Activated CD8-positive, alpha-beta memory T cell treated with anti-CD3 and anti-CD28 coated beads, Interleukin-2, amount 50 U/mL, for 4 hours (primary cell): ENCODE data around the gene POLR3A.
A peak's percentile ranks its signal among the peaks of the same experiment; 100 is the strongest.

ENCODE experiments used
- DNase-seq: peaks from one replicate; pipeline ENCODE4 v3.0.0-alpha.2; 2020

POLR3A gene

DNA sequence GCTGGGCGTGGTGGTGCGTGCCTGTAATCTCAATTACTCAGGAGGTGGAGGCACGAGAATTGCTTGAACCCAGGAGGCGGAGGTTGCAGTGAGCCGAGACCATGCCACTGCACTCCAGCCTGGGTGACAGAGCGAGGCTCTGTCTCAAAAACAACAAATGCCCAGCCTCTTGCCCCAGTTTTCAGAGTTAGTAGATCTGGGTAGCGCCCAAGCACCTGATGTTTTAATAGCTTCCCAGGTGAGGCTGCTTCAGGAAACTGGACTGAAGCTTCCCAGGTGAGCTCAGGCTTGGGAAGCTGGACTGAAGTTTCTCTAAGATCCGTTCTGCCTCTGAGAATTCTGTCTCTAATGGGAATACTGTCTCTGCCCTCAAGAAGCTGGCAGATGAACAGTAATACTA, 16.5 kb upstream of the POLR3A start:
- no peak for DNase-seq

DNA sequence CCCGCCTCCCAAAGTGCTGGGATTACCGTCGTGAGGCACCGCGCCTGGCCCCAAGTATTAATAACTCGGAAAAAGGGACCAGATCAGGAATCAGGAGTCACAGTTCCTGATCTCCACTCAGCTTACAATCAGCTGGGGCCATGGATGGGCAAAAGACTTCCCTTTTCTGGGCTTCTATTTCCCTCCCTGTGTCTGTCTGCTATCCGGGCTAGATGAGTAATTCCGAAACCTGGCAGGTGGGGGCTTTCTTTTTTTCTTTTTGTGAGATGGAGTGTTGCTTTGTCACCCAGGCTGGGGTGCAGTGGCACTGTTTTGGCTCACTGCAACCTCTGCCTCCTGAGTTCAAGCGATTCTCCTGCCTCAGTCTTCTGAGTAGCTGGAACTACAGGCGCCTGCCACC, 15.9 kb upstream of the POLR3A start:
- DNase-seq, result no peak

DNA sequence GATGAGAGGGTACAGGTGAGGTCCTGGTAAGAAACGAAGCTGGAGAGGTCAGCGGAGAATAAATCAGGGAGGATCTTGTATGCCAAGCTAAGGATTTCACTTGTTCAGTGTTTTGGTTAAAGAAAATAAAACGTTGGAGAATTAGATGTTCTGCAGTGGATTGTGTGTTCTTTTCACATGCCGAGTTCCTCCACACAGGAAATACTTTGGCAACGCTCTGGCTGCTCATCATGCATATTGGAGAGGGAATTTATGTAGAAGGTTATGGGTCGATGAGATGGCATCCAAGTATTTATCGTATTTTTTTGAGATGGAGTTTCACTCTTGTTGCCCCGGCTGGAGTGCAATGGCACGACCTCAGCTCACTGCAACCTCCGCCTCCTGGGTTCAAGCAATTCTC, 15.4 kb upstream of the POLR3A start:
- no peak for DNase-seq

DNA sequence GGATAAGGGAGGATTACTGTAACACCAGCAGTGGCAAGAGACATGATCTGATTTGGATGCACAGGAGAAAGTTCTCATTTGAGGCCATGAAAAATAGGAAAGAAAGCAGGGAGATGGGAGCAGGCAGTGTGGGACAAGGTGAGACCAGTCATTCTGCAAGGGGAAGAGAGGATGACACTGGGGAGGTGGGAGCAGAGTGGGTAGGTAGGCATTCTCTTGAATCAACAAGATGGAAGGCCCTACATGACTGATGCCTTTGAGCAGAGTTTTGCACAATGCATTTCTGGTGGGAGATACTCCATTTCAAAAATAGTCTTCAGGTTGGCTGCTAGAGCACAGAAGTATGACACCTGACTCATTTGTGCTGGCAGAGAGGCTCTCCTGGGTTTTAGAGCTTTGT, 14.9 kb upstream of the POLR3A start:
- DNase-seq, result no peak

DNA sequence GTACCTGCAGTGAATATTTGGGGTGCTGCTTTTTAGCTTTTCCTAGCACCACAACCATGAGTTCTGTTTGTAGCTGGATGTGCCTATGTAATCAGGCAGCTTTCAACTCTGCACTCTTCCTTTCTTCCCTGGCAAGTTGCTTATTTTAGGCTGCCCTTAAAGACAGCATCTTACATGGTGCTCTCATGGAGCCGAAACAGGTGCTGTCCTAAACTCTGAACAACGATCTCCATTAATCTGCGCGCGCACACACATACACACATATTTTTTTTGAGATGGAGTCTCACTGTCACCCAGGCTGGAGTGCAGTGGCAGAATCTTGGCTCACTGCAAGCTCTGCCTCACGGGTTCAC, 13.4 kb upstream of the POLR3A start:
- DNase-seq, result no peak

DNA sequence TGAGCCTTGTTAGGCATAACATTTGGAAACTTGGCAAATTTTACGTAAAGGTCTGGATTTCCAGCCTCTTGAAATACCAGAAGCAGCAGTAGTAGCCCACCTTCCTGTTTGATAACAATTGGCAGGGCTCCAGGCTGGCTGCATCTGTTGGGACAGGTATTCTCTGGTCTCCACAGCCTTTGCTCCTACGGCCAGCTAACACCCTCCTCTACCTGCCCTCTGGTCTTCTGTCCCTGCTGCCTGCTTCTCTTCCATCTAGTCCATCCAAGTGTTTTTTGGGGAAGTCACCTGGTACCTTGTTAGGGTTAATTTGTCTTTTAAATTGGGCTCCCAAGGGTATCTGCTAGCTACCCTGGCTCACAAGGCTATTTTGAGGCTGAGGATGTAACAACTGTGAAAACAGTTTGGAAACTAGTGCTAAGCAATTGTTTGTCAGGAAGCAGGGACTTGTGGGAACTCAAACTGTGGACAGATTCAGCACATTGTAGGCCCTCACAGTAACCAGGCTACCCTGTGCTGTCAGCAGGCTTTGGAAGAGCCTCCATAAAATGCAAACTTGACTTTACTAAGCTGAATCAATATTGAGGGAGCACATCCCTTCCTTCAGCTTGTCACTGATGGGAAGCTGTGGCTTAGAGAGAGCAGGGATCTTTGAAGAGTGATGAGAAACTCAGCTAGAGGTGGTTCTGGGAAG, 12.9 kb upstream of the POLR3A start:
- no peak for DNase-seq

DNA sequence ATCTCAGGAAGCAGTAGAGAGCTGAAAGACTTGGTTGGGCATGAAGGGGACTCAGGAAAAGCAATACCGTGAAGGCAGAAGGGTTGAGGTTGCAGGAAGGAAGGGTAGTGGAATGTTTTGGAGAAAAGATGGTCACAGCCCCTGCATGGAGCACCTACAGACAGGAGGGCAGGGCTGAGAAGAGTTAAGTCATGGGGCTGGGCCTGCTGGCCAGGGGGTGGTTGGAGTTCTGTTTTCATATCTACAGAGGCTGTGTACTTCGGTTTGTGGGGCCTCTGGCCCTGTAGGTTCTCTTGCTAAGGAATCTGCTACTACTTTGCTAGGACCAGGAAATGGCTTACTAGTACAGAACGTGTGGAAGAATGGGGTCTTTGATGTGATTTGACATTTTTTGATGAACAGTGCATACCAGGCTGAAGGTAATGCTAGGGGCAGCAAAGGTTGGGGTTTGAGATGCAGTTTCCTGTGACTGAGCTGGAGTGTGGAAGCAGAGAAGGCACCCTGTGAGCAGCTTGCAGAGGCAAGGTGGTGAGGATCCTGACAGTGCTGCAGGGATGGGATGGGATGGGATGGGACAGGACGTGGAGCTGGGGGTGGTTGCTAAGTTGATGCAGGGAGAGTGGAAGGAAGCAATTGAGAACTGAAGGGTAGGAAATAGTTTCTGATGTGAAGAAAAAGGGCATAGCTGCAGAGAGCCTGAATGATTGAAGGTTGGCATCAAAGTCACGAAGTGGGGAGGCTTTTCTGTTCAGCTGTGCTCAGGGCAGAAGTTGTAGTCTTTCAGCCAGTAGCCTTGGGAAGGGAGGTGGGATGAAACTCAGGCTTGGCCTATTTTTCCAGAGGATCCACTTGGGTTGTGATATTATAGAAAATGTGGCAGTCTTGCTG, 12.1 kb upstream of the POLR3A start:
- no peak for DNase-seq

DNA sequence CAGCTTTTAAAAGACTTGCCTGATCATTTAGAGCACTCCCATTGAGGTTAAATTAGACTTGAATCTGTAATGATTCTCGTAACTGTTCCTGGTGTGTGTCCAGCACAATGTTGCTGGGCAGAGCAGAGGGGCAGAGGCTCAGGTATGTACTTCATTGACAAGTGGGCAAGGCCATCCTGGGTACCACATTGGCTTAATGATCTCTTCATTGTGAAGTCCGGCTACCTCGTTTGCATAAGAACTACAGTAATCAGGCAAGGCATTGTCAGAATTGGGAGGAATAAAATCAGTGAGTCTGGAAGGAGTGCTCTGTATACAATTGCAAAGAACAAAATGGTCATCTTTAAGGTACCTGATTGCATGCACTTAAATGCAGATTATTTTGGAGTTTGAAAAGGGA, 10.4 kb upstream of the POLR3A start:
- DNase-seq, result no peak

DNA sequence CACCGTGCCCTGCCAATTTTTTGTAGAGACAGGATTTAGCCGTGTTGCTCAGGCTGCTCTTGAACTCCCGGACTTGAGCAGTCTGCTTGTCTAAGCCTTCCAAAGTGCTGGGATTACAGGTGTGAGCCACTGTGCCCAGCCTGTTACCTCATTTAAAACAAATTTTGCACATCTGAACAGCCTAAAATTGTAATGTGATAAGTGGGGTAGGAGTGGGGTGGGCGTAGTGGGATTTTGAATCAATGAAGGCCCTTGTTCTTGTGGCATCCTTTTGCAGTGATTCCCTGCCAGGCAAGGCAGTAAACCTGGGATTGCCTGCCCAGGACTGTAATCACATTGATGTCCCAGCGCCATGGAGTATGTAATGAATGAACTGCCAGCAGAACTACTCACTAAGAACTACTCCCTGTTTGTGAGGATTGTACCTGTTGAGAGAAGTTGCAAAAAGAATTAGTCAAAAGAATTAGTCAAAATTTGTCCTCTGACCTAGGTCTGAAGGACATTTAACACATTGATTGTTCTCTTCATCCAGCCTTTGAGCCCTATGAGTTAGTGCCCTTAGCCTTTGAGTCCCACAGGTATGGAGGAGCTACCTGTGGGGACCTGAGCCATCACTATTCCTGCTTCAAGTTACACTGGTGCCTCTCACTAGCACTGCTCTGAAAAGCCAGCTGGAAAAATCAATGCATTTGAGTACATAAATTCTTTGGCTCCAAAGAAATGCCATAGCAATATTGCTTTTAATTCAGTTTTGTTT, 9.7 kb upstream of the POLR3A start:
- no peak for DNase-seq

DNA sequence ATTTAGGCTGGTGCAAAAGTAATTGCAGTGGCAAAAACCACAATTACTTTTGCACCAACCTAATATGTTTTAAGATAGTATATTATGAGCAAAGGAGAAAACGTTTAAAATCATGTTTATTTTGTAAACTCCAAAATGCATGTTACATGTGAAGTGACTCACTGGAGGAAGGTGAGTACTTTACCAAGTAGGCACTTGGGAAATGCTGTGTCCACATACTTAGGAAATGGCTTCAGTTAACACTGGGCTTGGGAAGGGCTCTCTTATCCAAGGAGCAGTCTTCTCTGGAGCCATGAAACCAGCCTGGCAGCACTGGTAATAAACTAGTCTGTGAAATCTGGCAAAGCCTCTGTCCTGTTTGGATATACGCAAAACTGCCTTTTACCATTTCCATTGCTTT, 8.8 kb upstream of the POLR3A start:
- no peak for DNase-seq

DNA sequence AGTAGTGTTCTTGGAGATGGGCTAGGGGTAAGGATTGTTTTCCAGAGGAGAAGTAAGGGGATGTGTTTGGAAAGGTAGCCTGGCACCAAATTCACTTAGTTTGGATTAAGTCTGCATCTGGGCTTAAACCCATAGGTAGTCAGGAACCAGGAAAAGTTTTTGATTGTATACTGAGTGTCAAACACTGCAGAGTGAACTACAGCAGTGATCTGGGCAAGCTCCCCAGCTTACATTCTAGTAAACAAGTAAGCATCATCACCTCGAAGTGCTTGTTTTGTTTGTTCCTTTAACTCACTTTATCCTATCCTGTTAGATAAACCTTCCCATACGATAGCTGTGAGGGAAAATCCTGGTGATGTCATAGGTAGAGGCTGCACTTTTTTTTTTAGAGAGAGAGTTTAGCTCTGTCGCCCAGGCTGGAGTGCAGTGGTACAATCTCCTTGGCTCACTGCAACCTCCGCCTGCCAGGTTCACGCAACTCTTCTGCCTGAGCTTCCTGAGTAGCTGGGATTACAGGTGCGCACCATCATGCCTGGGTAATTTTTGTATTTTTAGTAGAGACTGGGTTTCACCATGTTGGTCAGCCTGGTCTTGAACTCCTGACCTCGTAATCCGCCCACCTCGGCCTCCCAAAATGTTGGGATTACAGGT, 6.7 kb upstream of the POLR3A start:
- DNase-seq, result no peak

DNA sequence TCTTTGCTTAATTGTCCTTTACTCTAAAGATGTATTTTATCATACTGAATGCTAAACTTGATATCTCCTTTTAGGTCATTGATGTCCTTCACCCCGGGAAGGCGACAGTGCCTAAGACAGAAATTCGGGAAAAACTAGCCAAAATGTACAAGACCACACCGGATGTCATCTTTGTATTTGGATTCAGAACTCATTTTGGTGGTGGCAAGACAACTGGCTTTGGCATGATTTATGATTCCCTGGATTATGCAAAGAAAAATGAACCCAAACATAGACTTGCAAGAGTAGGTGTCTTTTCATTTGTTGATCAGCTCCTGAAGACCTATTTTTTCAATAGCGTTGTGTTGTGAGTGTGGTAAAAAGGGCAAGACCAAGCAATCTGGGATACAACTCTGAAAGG, 6.1 kb upstream of the POLR3A start:
- DNase-seq, result no peak

DNA sequence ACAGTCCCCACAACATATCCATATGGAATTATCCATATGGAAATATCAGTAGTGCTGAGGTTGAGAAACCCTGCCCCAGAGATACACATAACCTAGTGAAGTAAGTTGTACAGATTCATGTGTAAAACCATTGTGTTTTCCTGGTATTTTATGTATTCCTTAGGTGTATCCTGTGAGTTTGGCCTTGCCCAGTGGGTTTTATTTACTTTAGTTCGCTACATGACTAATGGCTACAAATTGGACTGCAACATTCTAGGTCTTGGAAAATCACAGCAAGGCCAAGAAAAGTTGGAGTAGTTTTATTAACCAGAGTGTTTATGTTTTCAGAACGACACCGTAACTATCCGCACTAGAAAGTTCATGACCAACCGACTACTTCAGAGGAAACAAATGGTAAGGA, 5.7 kb upstream of the POLR3A start:
- no peak for DNase-seq

DNA sequence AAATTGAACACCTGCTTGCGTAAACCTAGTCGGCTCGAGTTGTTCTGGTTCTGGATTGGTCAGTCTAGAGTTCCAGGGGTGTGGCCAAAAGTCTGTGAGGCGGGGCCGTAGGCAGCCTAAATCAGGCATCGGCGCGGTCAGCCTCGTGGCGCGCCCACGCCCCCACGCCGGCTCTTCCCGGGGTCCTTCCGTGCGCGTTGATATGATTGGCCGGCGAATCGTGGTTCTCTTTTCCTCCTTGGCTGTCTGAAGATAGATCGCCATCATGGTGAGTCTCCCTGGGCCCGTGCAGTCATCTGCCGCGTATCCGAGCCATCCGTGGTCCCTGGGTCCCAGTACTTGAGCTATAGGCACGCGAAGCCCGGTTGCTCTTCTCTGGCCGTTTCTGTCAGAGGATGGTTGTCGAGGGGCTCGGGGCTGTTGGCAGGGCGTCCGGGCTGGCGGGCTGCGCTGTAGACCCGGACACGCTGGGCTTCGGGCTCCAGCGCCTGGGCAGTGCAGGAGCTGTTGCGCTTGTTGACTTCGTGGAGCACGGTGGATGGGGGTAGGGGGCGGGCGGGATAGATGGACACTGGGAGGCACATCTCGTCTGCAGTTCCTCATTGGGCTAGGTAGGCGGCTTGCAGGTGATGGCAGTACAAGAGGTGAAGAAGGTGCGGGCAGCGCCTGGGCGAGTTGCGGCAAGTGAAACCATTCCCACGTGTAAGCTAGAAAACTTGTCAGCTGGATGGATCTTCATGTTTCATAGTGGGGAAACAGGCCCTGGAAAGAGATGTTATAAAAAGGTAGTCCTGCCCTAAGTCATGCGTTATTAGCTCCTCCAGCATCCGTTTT, 4.5 kb upstream of the POLR3A start, which contains the start of gene RPS24:
Gene RPS24 (plus strand): TSS at position 227 of the 834 bp plus-strand sequence. CDS start 39 bp downstream, at position 266.
- DNase-seq, result peak; percentile 95

DNA sequence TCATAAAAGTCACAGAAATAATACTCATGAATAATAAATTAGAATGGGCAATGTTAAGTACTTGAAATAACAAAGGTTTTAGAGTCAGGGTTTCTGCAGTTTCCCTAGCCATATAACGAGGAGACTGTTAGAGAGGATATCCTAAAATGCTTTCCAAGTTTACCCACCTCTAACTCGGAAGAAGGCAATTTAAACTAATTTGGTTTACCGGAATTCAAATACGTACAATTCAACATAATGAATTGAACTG, 4.0 kb upstream of the POLR3A start:
- DNase-seq, result no peak

DNA sequence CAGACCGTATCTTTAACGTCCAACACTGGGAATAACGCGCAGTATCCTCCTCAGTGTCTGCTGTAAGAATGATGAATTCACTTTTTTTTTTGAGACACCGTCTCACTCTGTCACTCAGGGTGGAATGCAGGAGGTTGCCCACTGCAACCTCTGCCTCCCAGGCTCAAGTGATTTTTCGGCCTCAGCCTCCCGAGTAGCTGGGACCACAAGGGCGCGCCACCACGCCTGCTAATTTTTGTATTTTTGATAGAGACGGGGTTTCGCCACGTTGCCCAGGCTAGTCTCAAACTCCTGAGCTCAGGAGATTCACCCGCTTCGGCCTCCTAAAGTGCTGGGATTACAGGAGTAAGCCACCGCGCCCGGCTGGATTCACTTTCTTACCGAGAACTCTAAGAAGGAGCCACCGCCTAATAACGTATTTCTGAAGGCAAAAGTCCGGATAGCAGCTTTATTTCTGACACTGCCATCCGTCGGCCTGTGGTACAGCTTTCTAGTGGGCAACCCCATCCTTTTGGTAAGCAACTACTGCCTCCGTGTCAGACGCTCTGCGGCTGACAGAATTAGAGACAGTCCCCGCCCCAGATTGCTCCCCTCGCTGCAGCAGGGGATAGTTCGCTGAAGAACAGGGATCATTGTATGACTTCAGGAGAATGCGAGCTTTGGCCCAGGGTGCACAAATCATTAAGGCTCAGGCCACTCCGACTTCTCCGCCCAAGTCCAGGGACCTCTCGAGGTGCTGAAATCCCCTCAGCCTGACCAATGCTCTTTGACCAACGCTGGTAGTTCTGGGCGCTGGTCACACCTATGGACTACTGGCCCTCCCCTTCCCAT, 662 bp downstream of the POLR3A start:
- no peak for DNase-seq

DNA sequence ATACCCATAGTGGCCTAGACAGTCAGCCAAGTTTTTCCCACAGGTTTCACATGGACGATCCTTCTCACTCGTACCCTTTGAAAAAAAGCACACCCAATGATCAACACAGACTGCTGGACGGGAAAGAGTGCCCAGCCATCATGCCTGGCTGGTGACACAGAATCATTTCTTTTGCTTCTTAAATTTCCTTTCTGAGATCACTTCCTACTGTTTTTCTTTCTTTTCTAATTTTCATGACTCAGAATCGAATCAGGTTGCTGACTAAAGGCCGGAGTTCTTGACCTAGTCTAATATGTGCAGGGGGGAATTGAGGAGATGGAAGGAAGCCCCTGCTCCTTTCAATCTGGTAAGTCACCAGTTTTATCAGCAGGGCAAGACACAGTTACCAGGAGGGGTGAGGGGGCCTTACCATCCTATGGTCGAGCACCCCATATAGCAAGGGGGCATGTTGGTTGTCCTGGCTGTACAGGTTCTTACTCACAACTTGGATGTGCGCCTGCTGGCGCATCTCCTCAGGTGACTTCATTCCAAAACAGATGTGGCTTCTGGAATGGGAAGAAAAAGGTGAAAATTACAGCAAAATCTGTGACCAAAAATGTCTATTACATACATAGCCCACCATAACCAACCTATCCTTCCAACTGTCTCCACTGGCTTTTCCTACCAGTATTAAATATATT, 3.5 kb downstream of the POLR3A start:
- DNase-seq, result no peak

DNA sequence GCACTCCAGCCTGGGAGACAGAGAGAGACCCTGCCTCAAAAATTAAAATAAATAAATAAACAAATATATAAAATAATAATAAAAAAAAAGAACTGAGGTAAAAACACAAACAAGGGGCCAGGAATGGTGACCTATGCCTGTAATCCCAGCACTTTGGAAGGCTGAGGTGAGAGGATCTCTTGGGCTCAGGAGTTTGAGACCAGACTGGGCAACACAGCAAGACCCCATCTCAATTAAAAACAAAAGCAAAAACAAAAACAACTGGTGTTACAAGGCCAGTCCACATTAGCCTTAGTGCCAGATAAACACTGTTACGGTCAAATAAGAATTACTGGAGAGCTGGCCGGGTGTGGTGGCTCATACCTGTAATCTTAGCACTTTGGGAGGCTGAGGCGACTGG, 5.6 kb downstream of the POLR3A start:
- no peak for DNase-seq

DNA sequence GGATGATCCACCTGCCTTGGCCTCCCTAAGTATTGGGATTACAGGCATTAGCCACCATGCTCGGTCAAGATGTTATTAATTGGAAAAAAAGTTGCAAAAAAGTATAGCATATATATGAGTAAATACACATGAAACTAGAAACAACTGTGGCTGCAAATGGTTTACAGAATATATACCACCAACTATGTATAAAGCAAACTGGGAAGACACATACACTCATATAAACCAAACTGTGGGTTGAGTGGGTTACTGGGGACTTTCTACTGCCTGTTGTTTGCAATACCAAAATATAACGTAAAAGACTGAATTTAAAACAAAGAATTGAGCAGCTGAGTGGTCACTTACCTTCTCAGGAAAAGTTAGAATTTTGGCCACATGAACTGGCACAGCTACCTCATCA, 8.1 kb downstream of the POLR3A start:
- no peak for DNase-seq

DNA sequence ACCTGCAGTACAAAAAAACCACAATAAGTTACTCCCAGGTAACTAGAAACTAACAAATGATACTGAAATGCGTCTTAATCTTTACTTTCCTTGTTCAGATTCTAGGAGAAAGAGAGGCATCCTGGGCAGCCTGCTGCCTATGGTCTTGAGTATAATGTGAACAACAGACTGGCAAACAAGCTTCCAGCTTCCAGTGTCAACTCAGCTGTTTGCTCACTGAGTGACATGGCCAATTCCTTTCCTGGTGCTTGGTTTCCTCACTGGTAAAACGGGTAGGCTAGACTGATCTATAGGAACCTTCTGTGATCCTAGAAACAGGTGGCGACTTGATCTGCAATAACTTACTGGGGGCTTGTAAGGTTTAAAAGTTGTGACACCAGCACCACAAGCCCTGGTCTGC, 10.1 kb downstream of the POLR3A start:
- no peak for DNase-seq

DNA sequence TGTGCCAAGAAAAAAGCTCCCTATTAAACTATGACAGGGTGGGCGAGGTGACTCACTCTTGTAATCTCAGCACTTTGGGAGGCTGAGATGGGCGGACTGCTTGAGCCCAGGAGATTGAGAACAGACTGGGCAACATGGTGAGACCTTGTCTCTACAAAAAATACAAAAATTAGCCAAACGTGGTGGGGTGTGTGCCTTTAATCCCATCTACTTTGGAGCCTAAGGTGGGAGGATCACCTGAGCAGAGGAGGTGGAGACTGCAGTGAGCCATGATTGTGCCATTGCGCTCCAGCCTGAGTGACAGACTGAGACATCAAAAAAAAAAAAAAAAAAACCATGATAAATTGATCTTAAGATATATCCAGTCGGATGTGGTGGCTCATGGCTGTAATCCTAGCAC, 11.5 kb downstream of the POLR3A start:
- no peak for DNase-seq
